Peyer's patch (tissue), 4 donors: ENCODE measurements around the gene COX6B2. TPM values are rescaled to one million over a fixed set of nuclear protein-coding genes. Genes with fewer than 3 reads are reported as not detected.

Experiments
- DNase-seq, 3 donors: peaks; one replicate each; pipeline ENCODE4 v3.0.0-alpha.2; 2017 to 2019
- H3K27ac ChIP-seq, 4 donors: fragments of 200-600 bp; sonication (generic); one replicate each; pipeline ENCODE4 v1.5.1; 2016 to 2019
- H3K27me3 ChIP-seq, 2 donors: fragments of 200-600 bp; sonication (generic); one replicate each; pipeline ENCODE4 v1.5.1; 2019
- H3K36me3 ChIP-seq, 3 donors: fragments of 200-600 bp; sonication (generic); one replicate each; pipeline ENCODE4 v1.5.1; 2016 to 2019
- H3K4me1 ChIP-seq, 4 donors: fragments of 200-600 bp; sonication (generic); one replicate each; pipeline ENCODE4 v1.5.1; 2016 to 2019
- H3K4me3 ChIP-seq, 4 donors: fragments of 200-600 bp; sonication (generic); 1 replicate in 3 of 4; 2 replicates in 1 of 4; pipeline ENCODE4 v1.5.1; 2016 to 2019; ENCODE audit warnings: mild to moderate bottlenecking in 1 of 4
- H3K9me3 ChIP-seq, 4 donors: fragments of 200-600 bp; sonication (generic); one replicate each; pipeline ENCODE4 v1.5.1; 2016 to 2019; ENCODE audit warnings: mild to moderate bottlenecking in 1 of 4
- CTCF ChIP-seq, 6 experiments: fragments of 450-650 bp in 4 of 6; fragments of 200-600 bp in 2 of 6; sonication (generic) in 1 of 6; IDR thresholded peaks; one replicate each; pipeline ENCODE4 v1.5.1; 2017 to 2019; ENCODE audit warnings: antibody characterized with exemption in 6 of 6, mild to moderate bottlenecking in 3 of 6, moderate library complexity in 1 of 6
- POLR2A ChIP-seq, 2 donors: fragments of 450-650 bp; IDR thresholded peaks; one replicate each; pipeline ENCODE4 v1.5.1; 2017; ENCODE audit warnings: antibody characterized with exemption in 2 of 2, mild to moderate bottlenecking in 2 of 2, moderate library complexity in 2 of 2
- total RNA-seq, 4 donors: library from RNA; depleted of rRNA; stranded (reverse); fragments of >200 nt; gene quantifications; one replicate each; pipeline ENCODE4 v1.1.0, GENCODE V29; 2016

COX6B2 gene
- total RNA-seq, 4 donors from 2014 or later = not detected

- Histone ChIP-seq H3K9me3 (no peaks in the 10 kb centered on the region), H3K36me3 (no peaks in the 10 kb centered on the region)
- no peak for TF ChIP-seq CTCF (IDR thresholded peaks at IDR 0.05)
- no peak for TF ChIP-seq POLR2A (IDR thresholded peaks at IDR 0.05)
Observed at GRCh38 chr19:55305983-55306562, 48.4 kb downstream of the COX6B2 start.

GRCh38 chr19:55305491-55305890, 49.0 kb downstream of the COX6B2 start:
- H3K4me3 ChIP-seq = no peak overlapping the region
- H3K27ac ChIP-seq = no peak overlapping the region
- DNase-seq = peak in 2 of 3 donors; percentile 36 to 63
- H3K27me3 ChIP-seq = no peaks in the 10 kb centered on the region
- no peak for TF ChIP-seq POLR2A (IDR thresholded peaks at IDR 0.05)
- TF ChIP-seq CTCF (IDR thresholded peaks at IDR 0.05) = no peak
- H3K4me1 ChIP-seq = peaks cover 0 to 8% (median 0%) of the 10 kb centered on the region in 4 donors
- no peaks in the 10 kb centered on the region for H3K36me3 ChIP-seq
- H3K9me3 ChIP-seq = no peaks in the 10 kb centered on the region

More at GRCh38 chr19:55305983-55306562, 48.4 kb downstream of the COX6B2 start:
- Histone ChIP-seq H3K27ac (no peak overlapping the region), H3K4me3 (no peak overlapping the region), H3K4me1 (peaks cover 0 to 8% (median 0%) of the 10 kb centered on the region in 4 donors), H3K27me3 (no peaks in the 10 kb centered on the region)
- DNase-seq = no peak

GRCh38 chr19:55304980-55305379, 49.5 kb downstream of the COX6B2 start:
- TF ChIP-seq CTCF (IDR thresholded peaks at IDR 0.05) (no peak), POLR2A (IDR thresholded peaks at IDR 0.05) (no peak)
- DNase-seq = no peak

GRCh38 chr19:55304279-55304978, 50.1 kb downstream of the COX6B2 start:
- H3K4me1 ChIP-seq = peaks cover 0 to 8% (median 0%) of the 10 kb centered on the region in 4 donors
- TF ChIP-seq POLR2A (IDR thresholded peaks at IDR 0.05) = no peak
- no peak for TF ChIP-seq CTCF (IDR thresholded peaks at IDR 0.05)
- H3K9me3 ChIP-seq = no peaks in the 10 kb centered on the region
- H3K36me3 ChIP-seq = no peaks in the 10 kb centered on the region
- peak in 2 of 3 donors; percentile 61 to 67 for DNase-seq
- H3K4me3 ChIP-seq = no peak overlapping the region
- H3K27me3 ChIP-seq = no peaks in the 10 kb centered on the region
- H3K27ac ChIP-seq = no peak overlapping the region

More at GRCh38 chr19:55304980-55305379, 49.5 kb downstream of the COX6B2 start:
- Histone ChIP-seq H3K9me3 (no peaks in the 10 kb centered on the region), H3K27me3 (no peaks in the 10 kb centered on the region), H3K4me3 (no peak overlapping the region), H3K27ac (no peak overlapping the region), H3K4me1 (peaks cover 0 to 8% (median 0%) of the 10 kb centered on the region in 4 donors), H3K36me3 (no peaks in the 10 kb centered on the region)

GRCh38 chr19:55303477-55303876, 51.0 kb downstream of the COX6B2 start:
- Histone ChIP-seq H3K27ac (no peak overlapping the region), H3K4me3 (no peak overlapping the region), H3K9me3 (no peaks in the 10 kb centered on the region), H3K27me3 (no peaks in the 10 kb centered on the region), H3K36me3 (no peaks in the 10 kb centered on the region), H3K4me1 (peaks cover 0 to 8% (median 0%) of the 10 kb centered on the region in 4 donors)
- DNase-seq = no peak
- TF ChIP-seq POLR2A (IDR thresholded peaks at IDR 0.05) = no peak
- no peak for TF ChIP-seq CTCF (IDR thresholded peaks at IDR 0.05)
